ENCODE results near the gene PAX5. TPM values are rescaled to one million over a fixed set of nuclear protein-coding genes. Genes with fewer than 3 reads are reported as not detected.

The PAX5 gene
- total and polyA plus RNA-seq, 5 donors from 2014 or later = 0.02 to 0.94 (median 0.15) TPM; not detected in 2

DNA sequence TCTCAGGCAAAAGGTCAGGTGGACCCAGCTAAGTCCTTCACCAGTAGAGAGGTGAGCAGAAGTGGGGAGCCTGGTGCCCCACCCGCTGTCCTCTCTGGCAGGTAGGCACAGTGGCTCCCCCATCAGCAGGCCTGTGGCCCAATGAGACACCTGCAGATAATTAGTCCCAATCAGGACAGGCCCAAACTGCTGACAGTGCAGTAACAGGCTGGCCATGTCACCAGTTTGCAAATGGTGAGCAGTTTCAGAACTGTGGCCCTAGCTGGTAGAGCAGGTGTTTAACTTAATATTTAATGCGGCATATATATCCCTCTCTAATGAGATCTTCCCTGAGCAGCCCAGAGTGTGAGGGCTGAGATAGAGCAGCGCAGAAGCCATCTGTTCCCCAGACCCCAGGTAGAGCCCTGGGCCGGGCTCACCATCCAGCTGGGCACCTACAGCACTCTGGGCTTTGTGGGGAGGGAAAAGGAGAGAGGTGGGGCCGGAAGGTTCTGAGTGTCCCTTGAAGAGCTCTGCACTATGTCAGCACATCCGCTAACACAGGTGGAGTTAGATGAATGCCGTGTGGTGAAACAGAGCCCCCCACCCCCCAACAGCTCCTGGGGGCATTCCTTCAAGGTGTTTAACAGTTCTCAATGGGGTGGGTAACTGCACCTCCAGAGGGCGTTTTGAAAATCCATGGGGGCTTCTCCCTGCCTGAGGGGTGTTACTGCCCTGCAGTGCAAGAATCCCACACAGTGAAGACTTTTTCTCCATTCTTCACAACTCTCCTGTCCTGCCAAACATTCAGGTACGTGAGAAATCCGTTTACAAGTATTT, 120.5 kb downstream of the PAX5 start:
- no peaks in the 10 kb centered on the region for H3K9me3 Mint-ChIP-seq
- DNase-seq (no peak), ATAC-seq (ENCODE audit: low read depth in 2 of 2) (no peak)
- no peak overlapping the region for H3K27ac Mint-ChIP-seq
- H3K4me1 Mint-ChIP-seq = peaks cover 0 to under 1% (median 0%) of the 10 kb centered on the region in 4 donors
- no peak overlapping the region for H3K4me3 Mint-ChIP-seq
- Histone ChIP-seq H3K4me1 (ENCODE audit: control insufficient read depth, insufficient read depth, low read length, poor library complexity, severe bottlenecking) (no peaks in the 10 kb centered on the region), H3K9me3 (ENCODE audit: control insufficient read depth in 2 of 2, low read length in 2 of 2) (no peaks in the 10 kb centered on the region), H3K36me3 (ENCODE audit: control insufficient read depth, insufficient read depth, low read length) (no peaks in the 10 kb centered on the region), H3K27ac (ENCODE audit: insufficient read depth, low read length, poor library complexity, severe bottlenecking) (no peak overlapping the region), H3K27me3 (ENCODE audit: control insufficient read depth, insufficient read depth, low read length) (peaks cover 7% of the 10 kb centered on the region), H3K4me3 (ENCODE audit: low read depth, low read length) (no peak overlapping the region)
- peaks cover 21% of the 10 kb centered on the region for H3K27me3 Mint-ChIP-seq
- H3K36me3 Mint-ChIP-seq = no peaks in the 10 kb centered on the region

DNA sequence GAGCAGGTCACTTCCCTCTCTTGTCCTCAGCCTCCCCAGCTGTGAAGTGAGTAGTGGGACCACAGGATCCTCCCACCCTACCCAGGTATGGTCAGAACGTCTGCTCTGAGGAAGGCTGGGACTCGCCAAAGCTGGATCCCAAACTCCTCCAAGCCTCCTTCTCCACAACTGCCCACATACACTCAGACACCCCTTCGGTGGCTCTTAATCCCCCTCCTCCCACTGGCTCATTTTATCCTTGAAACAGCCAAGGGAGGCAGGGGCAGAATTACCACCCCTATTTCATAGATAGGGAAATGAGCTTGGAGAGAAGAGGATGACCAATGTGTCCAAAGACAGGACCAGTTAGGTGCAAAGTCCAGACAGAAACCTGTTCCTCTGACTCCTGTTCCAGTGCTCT, 121.4 kb downstream of the PAX5 start:
- peaks cover 0 to 4% (median 0%) of the 10 kb centered on the region in 4 donors for H3K4me1 Mint-ChIP-seq
- DNase-seq (no peak), ATAC-seq (ENCODE audit: low read depth in 2 of 2) (no peak)
- Histone ChIP-seq H3K4me3 (ENCODE audit: low read depth, low read length) (no peak overlapping the region), H3K4me1 (ENCODE audit: control insufficient read depth, insufficient read depth, low read length, poor library complexity, severe bottlenecking) (no peaks in the 10 kb centered on the region), H3K27ac (ENCODE audit: insufficient read depth, low read length, poor library complexity, severe bottlenecking) (no peak overlapping the region), H3K9me3 (ENCODE audit: control insufficient read depth in 2 of 2, low read length in 2 of 2) (no peaks in the 10 kb centered on the region), H3K27me3 (ENCODE audit: control insufficient read depth, insufficient read depth, low read length) (peaks cover 5% of the 10 kb centered on the region), H3K36me3 (ENCODE audit: control insufficient read depth, insufficient read depth, low read length) (no peaks in the 10 kb centered on the region)
- H3K9me3 Mint-ChIP-seq = no peaks in the 10 kb centered on the region
- H3K27me3 Mint-ChIP-seq = peaks cover 21% of the 10 kb centered on the region
- no peak overlapping the region for H3K4me3 Mint-ChIP-seq
- no peaks in the 10 kb centered on the region for H3K36me3 Mint-ChIP-seq
- H3K27ac Mint-ChIP-seq = no peak overlapping the region

DNA sequence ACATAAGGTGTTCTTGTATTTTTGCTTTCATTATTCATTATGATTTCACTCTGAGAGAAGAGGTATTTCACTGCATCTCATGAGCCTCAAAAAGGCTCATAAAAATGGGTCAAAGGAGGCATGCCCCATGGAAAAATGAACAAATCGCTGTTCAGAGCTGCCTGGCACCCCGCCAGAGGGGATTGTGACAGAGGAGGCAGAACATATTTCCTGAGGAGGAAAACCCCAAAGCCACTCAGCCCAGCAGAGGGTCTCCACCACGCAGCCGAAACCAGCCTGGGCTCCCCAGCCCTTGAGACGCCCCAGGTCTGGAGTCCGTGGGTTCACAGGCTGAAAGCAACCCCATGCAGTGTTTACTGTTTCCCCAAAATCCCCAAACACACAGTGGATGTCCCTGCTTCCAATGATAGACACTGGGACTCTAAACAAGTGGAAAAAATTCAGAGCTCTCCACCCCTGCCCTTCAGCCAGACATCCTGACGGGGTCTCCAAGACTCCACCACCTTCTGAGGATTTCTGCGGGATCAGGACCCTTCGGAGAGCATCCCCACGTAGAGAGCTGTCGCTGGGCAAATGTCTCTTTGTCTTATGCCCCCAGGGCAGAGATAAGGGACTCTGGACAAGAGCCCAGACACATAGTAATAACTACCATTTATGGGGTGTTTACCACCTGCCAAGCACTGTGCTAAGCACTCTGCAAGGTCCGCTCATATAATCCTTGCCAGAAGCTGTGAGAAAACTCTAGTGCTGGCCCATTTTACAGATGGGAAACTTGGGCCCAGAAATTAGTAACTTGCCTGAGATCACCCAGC, 122.3 kb downstream of the PAX5 start:
- DNase-seq = no peak
- H3K9me3 Mint-ChIP-seq = no peaks in the 10 kb centered on the region

DNA sequence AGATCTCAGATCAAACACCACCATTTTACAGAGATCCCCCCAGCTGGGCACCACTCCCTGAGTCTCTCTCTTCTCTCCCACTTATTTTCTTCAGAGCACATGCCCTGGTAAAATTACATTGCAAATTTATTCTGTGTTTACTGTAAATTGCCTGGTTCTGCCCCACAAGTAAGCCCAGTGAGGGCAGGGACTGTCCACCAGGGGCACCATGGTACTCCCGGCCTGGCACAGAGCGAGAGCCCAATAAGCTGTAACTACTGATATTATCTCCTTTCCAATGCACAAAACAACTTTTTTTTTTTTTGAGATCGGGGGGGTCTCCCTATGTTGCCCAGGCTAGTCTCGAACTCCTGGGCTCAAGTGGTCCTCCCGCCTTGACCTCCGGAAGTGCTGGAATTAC, 123.0 kb downstream of the PAX5 start:
- Mint-ChIP-seq H3K27ac (no peak overlapping the region), H3K36me3 (no peaks in the 10 kb centered on the region), H3K27me3 (peaks cover 23% of the 10 kb centered on the region), H3K4me1 (peaks cover 0 to 4% (median 0%) of the 10 kb centered on the region in 4 donors), H3K4me3 (no peak overlapping the region), H3K9me3 (no peaks in the 10 kb centered on the region)
- Histone ChIP-seq H3K4me3 (ENCODE audit: low read depth, low read length) (no peak overlapping the region), H3K36me3 (ENCODE audit: control insufficient read depth, insufficient read depth, low read length) (no peaks in the 10 kb centered on the region), H3K4me1 (ENCODE audit: control insufficient read depth, insufficient read depth, low read length, poor library complexity, severe bottlenecking) (no peaks in the 10 kb centered on the region), H3K9me3 (ENCODE audit: control insufficient read depth in 2 of 2, low read length in 2 of 2) (no peaks in the 10 kb centered on the region), H3K27me3 (ENCODE audit: control insufficient read depth, insufficient read depth, low read length) (peaks cover 5% of the 10 kb centered on the region), H3K27ac (ENCODE audit: insufficient read depth, low read length, poor library complexity, severe bottlenecking) (no peak overlapping the region)
- DNase-seq (no peak), ATAC-seq (ENCODE audit: low read depth in 2 of 2) (no peak)

More for the DNA sequence above, 122.3 kb downstream of the PAX5 start:
- H3K4me1 ChIP-seq (ENCODE audit: control insufficient read depth, insufficient read depth, low read length, poor library complexity, severe bottlenecking) = no peaks in the 10 kb centered on the region
- H3K4me3 ChIP-seq (ENCODE audit: low read depth, low read length) = no peak overlapping the region
- no peaks in the 10 kb centered on the region for H3K9me3 ChIP-seq (ENCODE audit: control insufficient read depth in 2 of 2, low read length in 2 of 2)
- Mint-ChIP-seq H3K4me3 (no peak overlapping the region), H3K36me3 (no peaks in the 10 kb centered on the region), H3K4me1 (peaks cover 0 to 4% (median 0%) of the 10 kb centered on the region in 4 donors), H3K27ac (no peak overlapping the region), H3K27me3 (peaks cover 23% of the 10 kb centered on the region)
- ATAC-seq (ENCODE audit: low read depth in 2 of 2) = no peak
- peaks cover 5% of the 10 kb centered on the region for H3K27me3 ChIP-seq (ENCODE audit: control insufficient read depth, insufficient read depth, low read length)
- no peak overlapping the region for H3K27ac ChIP-seq (ENCODE audit: insufficient read depth, low read length, poor library complexity, severe bottlenecking)
- H3K36me3 ChIP-seq (ENCODE audit: control insufficient read depth, insufficient read depth, low read length) = no peaks in the 10 kb centered on the region

DNA sequence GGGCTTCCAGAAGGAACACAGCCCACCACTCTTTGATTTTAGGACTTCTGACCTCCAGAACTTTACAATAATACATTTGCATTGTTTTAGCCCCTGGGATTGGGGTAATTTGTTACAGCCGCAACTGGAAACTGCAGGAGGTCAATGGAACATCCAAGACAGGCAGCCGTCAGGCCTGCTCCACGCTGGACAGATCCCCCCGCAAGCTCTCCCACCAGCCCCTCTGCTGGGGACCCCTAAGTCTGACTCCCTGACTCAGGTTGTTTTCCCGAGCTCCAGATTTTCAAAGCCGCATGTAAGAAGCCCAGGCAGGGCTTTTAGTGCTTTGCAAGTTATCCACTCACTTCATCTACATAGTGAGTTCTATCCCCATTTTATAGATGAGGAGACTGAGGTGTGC, 127.6 kb downstream of the PAX5 start:
- Histone ChIP-seq H3K9me3 (ENCODE audit: control insufficient read depth in 2 of 2, low read length in 2 of 2) (no peaks in the 10 kb centered on the region), H3K4me1 (ENCODE audit: control insufficient read depth, insufficient read depth, low read length, poor library complexity, severe bottlenecking) (no peaks in the 10 kb centered on the region), H3K4me3 (ENCODE audit: low read depth, low read length) (no peak overlapping the region), H3K27me3 (ENCODE audit: control insufficient read depth, insufficient read depth, low read length) (peaks cover 8% of the 10 kb centered on the region), H3K36me3 (ENCODE audit: control insufficient read depth, insufficient read depth, low read length) (no peaks in the 10 kb centered on the region), H3K27ac (ENCODE audit: insufficient read depth, low read length, poor library complexity, severe bottlenecking) (no peak overlapping the region)
- no peak overlapping the region for H3K4me3 Mint-ChIP-seq
- no peak for ATAC-seq (ENCODE audit: low read depth in 2 of 2)
- peaks cover 0 to 4% (median 0%) of the 10 kb centered on the region in 4 donors for H3K4me1 Mint-ChIP-seq
- H3K27me3 Mint-ChIP-seq = peaks cover 18% of the 10 kb centered on the region
- H3K36me3 Mint-ChIP-seq = no peaks in the 10 kb centered on the region
- DNase-seq = no peak
- H3K27ac Mint-ChIP-seq = no peak overlapping the region
- H3K9me3 Mint-ChIP-seq = peaks cover 0 to 4% (median 0%) of the 10 kb centered on the region in 7 donors

DNA sequence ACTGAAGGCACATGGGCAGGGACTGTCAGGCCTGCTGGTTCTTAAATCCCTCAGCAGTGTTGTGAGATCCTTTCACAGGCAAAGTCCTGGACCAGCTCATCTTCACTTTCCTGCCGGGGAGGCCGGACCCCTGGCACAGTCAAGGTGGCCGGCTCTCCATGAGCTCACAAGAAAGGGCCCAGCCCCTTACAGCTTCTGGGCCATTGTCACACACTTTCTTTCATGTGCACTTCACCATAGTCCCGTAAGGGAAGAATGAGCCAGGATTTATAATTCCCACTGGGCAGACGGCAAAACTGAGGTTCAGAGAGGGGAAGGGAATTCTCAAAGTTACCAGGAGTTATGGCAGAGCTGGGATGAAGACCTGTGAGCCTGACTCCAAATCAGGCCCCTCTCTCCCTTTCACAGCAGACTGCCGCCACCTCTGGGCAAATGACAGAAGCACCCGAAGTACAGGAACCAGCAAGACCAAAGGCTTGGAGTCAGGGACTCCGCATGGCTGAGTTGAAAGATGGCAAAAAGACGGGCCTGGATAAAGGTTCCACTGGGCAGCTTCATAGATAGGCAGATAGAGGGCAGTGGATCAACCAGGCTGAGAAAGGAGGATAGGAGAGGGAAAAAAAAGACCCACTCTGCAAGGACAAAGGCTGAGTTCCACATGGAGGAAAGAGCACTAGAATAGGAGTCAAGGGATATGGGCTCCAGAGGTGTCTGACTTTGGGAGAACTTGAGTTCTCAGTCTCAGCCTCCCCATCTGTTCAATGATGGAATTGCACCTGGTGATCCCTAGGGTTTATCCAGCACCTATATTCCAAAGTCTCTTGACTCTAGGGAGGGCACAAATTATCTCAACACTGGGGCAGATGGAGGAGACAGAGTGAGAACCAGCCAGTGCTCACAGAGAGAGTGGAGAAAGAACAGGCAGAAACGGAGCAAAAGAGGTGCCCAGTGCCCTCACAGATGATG, 128.7 kb downstream of the PAX5 start:
- Mint-ChIP-seq H3K27ac (no peak overlapping the region), H3K9me3 (peaks cover 0 to 4% (median 0%) of the 10 kb centered on the region in 7 donors), H3K36me3 (no peaks in the 10 kb centered on the region), H3K4me3 (no peak overlapping the region), H3K4me1 (peaks cover 0 to 4% (median 0%) of the 10 kb centered on the region in 4 donors), H3K27me3 (peaks cover 19% of the 10 kb centered on the region)
- Histone ChIP-seq H3K9me3 (ENCODE audit: control insufficient read depth in 2 of 2, low read length in 2 of 2) (no peaks in the 10 kb centered on the region), H3K36me3 (ENCODE audit: control insufficient read depth, insufficient read depth, low read length) (no peaks in the 10 kb centered on the region), H3K27me3 (ENCODE audit: control insufficient read depth, insufficient read depth, low read length) (peaks cover 8% of the 10 kb centered on the region), H3K4me3 (ENCODE audit: low read depth, low read length) (no peak overlapping the region), H3K27ac (ENCODE audit: insufficient read depth, low read length, poor library complexity, severe bottlenecking) (no peak overlapping the region), H3K4me1 (ENCODE audit: control insufficient read depth, insufficient read depth, low read length, poor library complexity, severe bottlenecking) (no peaks in the 10 kb centered on the region)
- DNase-seq = no peak
- no peak for ATAC-seq (ENCODE audit: low read depth in 2 of 2)

All from CD4-positive, CD25-positive, alpha-beta regulatory T cell (primary cell).